ENCODE data around the gene ABHD16A. TPM values are rescaled to one million over a fixed set of nuclear protein-coding genes. Genes with fewer than 3 reads are reported as not detected.
A peak's percentile ranks its signal among the peaks of the same experiment; 100 is the strongest.

The ABHD16A gene
- total and polyA plus RNA-seq, 2 of the 13 experiments (the other 11 are each of a cell fraction or from before 2014, with no cell fraction given) = 43.5 to 45.4 TPM

GRCh38 chr6:31660381-31661261 is 42.5 kb downstream of the ABHD16A start, which contains the start of gene C6orf47 (continued):
- TF ChIP-seq ZNF598 (CRISPR knock-in tag; IDR thresholded peaks at IDR 0.05; ENCODE audit: borderline replicate concordance) (peak; percentile 82; the same call in 1 of the 2 replicates), NFKBIZ (CRISPR knock-in tag; IDR thresholded peaks at IDR 0.05) (peak; percentile 70), RXRB (CRISPR knock-in tag; IDR thresholded peaks at IDR 0.05; ENCODE audit: borderline replicate concordance) (peak; percentile 52; the same call in 1 of the 2 replicates), ZNF350 (CRISPR knock-in tag; IDR thresholded peaks at IDR 0.05; ENCODE audit: borderline replicate concordance, low read depth) (peak; percentile 24), TBX2 (CRISPR knock-in tag; IDR thresholded peaks at IDR 0.05; ENCODE audit: borderline replicate concordance) (peak; percentile 88; the same call in 1 of the 2 replicates), HOMEZ (CRISPR knock-in tag; IDR thresholded peaks at IDR 0.05; ENCODE audit: low read depth) (no peak; the same call in 1 of the 2 replicates), ZFP41 (CRISPR knock-in tag; IDR thresholded peaks at IDR 0.05; ENCODE audit: borderline replicate concordance) (no peak), KLF12 (CRISPR knock-in tag; IDR thresholded peaks at IDR 0.05; ENCODE audit: borderline replicate concordance) (peak; percentile 88; the same call in 1 of the 2 replicates), ZBTB7A (CRISPR knock-in tag; IDR thresholded peaks at IDR 0.05) (peak; percentile 60; the same call in 1 of the 2 replicates), ZFP36 (IDR thresholded peaks at IDR 0.05; ENCODE audit: borderline replicate concordance, low read depth, low read length, partially characterized antibody) (no peak), ZNF253 (CRISPR knock-in tag; IDR thresholded peaks at IDR 0.05; ENCODE audit: borderline replicate concordance) (no peak), GTF2F1 (IDR thresholded peaks at IDR 0.05; ENCODE audit: low read length) (no peak), TEAD3 (CRISPR knock-in tag; optimal IDR thresholded peaks at IDR 0.05; ENCODE audit: borderline replicate concordance) (no peak), IKZF5 (CRISPR knock-in tag; IDR thresholded peaks at IDR 0.05) (peak; percentile 81; the same call in 1 of the 2 replicates), KDM1A (CRISPR knock-in tag; IDR thresholded peaks at IDR 0.05) (no peak), SRF (IDR thresholded peaks at IDR 0.05; ENCODE audit: low read depth, low read length) (no peak), ZNF749 (CRISPR knock-in tag; IDR thresholded peaks at IDR 0.05; ENCODE audit: borderline replicate concordance) (peak; percentile 68; the same call in 1 of the 2 replicates), ZNF883 (CRISPR knock-in tag; IDR thresholded peaks at IDR 0.05; ENCODE audit: not compliant biosample characterization) (peak; percentile 92), AKNA (CRISPR knock-in tag; IDR thresholded peaks at IDR 0.05; ENCODE audit: borderline replicate concordance) (peak; percentile 86; the same call in 1 of the 2 replicates), ATM (IDR thresholded peaks at IDR 0.05; ENCODE audit: borderline replicate concordance) (no peak), ZNF207 (IDR thresholded peaks at IDR 0.05; ENCODE audit: borderline replicate concordance) (no peak)
